Measurements from ENCODE around the gene PDCD4.

The PDCD4 gene

GRCh38 chr10:110919971-110920881, 48.5 kb downstream of the PDCD4 start:
- H3K4me3 ChIP-seq (ENCODE audit: low read depth, low read length) = peak overlapping the region; percentile 96
- H3K4me1 ChIP-seq (ENCODE audit: control insufficient read depth, insufficient read depth, low read length, unreplicated experiment) = peaks cover 19% of the 10 kb centered on the region
- no peaks in the 10 kb centered on the region for H3K27me3 ChIP-seq (ENCODE audit: insufficient read depth, low read length)
- no peaks in the 10 kb centered on the region for H3K36me3 ChIP-seq (ENCODE audit: insufficient read depth, low read length)
- peak overlapping the region; percentile 71 for H3K27ac ChIP-seq (ENCODE audit: low read depth, low read length)
- peaks cover 59% of the 10 kb centered on the region for H3K79me2 ChIP-seq (ENCODE audit: control insufficient read depth, insufficient read depth, low read length, unreplicated experiment)
- H2AFZ ChIP-seq (ENCODE audit: low read length, unreplicated experiment) = peak overlapping the region; percentile 5

- Histone ChIP-seq H3K27me3 (ENCODE audit: insufficient read depth, low read length) (no peaks in the 10 kb centered on the region), H3K79me2 (ENCODE audit: control insufficient read depth, insufficient read depth, low read length, unreplicated experiment) (peaks cover 82% of the 10 kb centered on the region), H3K27ac (ENCODE audit: low read depth, low read length) (no peak overlapping the region), H3K36me3 (ENCODE audit: insufficient read depth, low read length) (no peaks in the 10 kb centered on the region), H3K4me3 (ENCODE audit: low read depth, low read length) (no peak overlapping the region), H3K4me1 (ENCODE audit: control insufficient read depth, insufficient read depth, low read length, unreplicated experiment) (peaks cover 7% of the 10 kb centered on the region), H2AFZ (ENCODE audit: low read length, unreplicated experiment) (no peak overlapping the region)
These were observed 52.2 kb downstream of the PDCD4 start for GRCh38 chr10:110923856-110924493.

GRCh38 chr10:110927461-110927860, 55.7 kb downstream of the PDCD4 start:
- no peaks in the 10 kb centered on the region for H3K36me3 ChIP-seq (ENCODE audit: insufficient read depth, low read length)
- H3K27ac ChIP-seq (ENCODE audit: low read depth, low read length) = no peak overlapping the region
- peaks cover 7% of the 10 kb centered on the region for H3K4me1 ChIP-seq (ENCODE audit: control insufficient read depth, insufficient read depth, low read length, unreplicated experiment)
- H3K4me3 ChIP-seq (ENCODE audit: low read depth, low read length) = no peak overlapping the region
- peaks cover 85% of the 10 kb centered on the region for H3K79me2 ChIP-seq (ENCODE audit: control insufficient read depth, insufficient read depth, low read length, unreplicated experiment)
- no peak overlapping the region for H2AFZ ChIP-seq (ENCODE audit: low read length, unreplicated experiment)
- no peaks in the 10 kb centered on the region for H3K27me3 ChIP-seq (ENCODE audit: insufficient read depth, low read length)

GRCh38 chr10:110931769-110932381, 60.1 kb downstream of the PDCD4 start:
- Histone ChIP-seq H2AFZ (ENCODE audit: low read length, unreplicated experiment) (no peak overlapping the region), H3K79me2 (ENCODE audit: control insufficient read depth, insufficient read depth, low read length, unreplicated experiment) (peaks cover 87% of the 10 kb centered on the region), H3K27ac (ENCODE audit: low read depth, low read length) (no peak overlapping the region), H3K27me3 (ENCODE audit: insufficient read depth, low read length) (no peaks in the 10 kb centered on the region), H3K36me3 (ENCODE audit: insufficient read depth, low read length) (no peaks in the 10 kb centered on the region), H3K4me1 (ENCODE audit: control insufficient read depth, insufficient read depth, low read length, unreplicated experiment) (peaks cover 5% of the 10 kb centered on the region), H3K4me3 (ENCODE audit: low read depth, low read length) (no peak overlapping the region)

- H3K27me3 ChIP-seq (ENCODE audit: insufficient read depth, low read length) = no peaks in the 10 kb centered on the region
- H3K4me3 ChIP-seq (ENCODE audit: low read depth, low read length) = no peak overlapping the region
- H2AFZ ChIP-seq (ENCODE audit: low read length, unreplicated experiment) = no peak overlapping the region
- H3K36me3 ChIP-seq (ENCODE audit: insufficient read depth, low read length) = no peaks in the 10 kb centered on the region
- H3K79me2 ChIP-seq (ENCODE audit: control insufficient read depth, insufficient read depth, low read length, unreplicated experiment) = peaks cover 86% of the 10 kb centered on the region
- peaks cover 5% of the 10 kb centered on the region for H3K4me1 ChIP-seq (ENCODE audit: control insufficient read depth, insufficient read depth, low read length, unreplicated experiment)
- H3K27ac ChIP-seq (ENCODE audit: low read depth, low read length) = no peak overlapping the region
These were observed 60.9 kb downstream of the PDCD4 start for GRCh38 chr10:110932505-110933180.

GRCh38 chr10:110936757-110937156, 65.0 kb downstream of the PDCD4 start:
- no peak overlapping the region for H3K4me3 ChIP-seq (ENCODE audit: low read depth, low read length)
- peaks cover 86% of the 10 kb centered on the region for H3K79me2 ChIP-seq (ENCODE audit: control insufficient read depth, insufficient read depth, low read length, unreplicated experiment)
- no peaks in the 10 kb centered on the region for H3K36me3 ChIP-seq (ENCODE audit: insufficient read depth, low read length)
- H3K27me3 ChIP-seq (ENCODE audit: insufficient read depth, low read length) = no peaks in the 10 kb centered on the region
- H3K4me1 ChIP-seq (ENCODE audit: control insufficient read depth, insufficient read depth, low read length, unreplicated experiment) = peaks cover 5% of the 10 kb centered on the region
- H3K27ac ChIP-seq (ENCODE audit: low read depth, low read length) = no peak overlapping the region
- no peak overlapping the region for H2AFZ ChIP-seq (ENCODE audit: low read length, unreplicated experiment)

GRCh38 chr10:110939419-110939818, 67.7 kb downstream of the PDCD4 start:
- Histone ChIP-seq H3K4me1 (ENCODE audit: control insufficient read depth, insufficient read depth, low read length, unreplicated experiment) (peaks cover 22% of the 10 kb centered on the region), H3K4me3 (ENCODE audit: low read depth, low read length) (no peak overlapping the region), H3K79me2 (ENCODE audit: control insufficient read depth, insufficient read depth, low read length, unreplicated experiment) (peaks cover 88% of the 10 kb centered on the region), H3K27me3 (ENCODE audit: insufficient read depth, low read length) (no peaks in the 10 kb centered on the region), H3K27ac (ENCODE audit: low read depth, low read length) (no peak overlapping the region), H2AFZ (ENCODE audit: low read length, unreplicated experiment) (no peak overlapping the region), H3K36me3 (ENCODE audit: insufficient read depth, low read length) (peaks cover 8% of the 10 kb centered on the region)

- Histone ChIP-seq H3K79me2 (ENCODE audit: control insufficient read depth, insufficient read depth, low read length, unreplicated experiment) (peaks cover 78% of the 10 kb centered on the region), H3K36me3 (ENCODE audit: insufficient read depth, low read length) (peaks cover 13% of the 10 kb centered on the region), H3K4me1 (ENCODE audit: control insufficient read depth, insufficient read depth, low read length, unreplicated experiment) (peaks cover 42% of the 10 kb centered on the region)
These were observed 73.2 kb downstream of the PDCD4 start for GRCh38 chr10:110944792-110945396.

GRCh38 chr10:110946496-110946895, 74.8 kb downstream of the PDCD4 start:
- Histone ChIP-seq H3K4me1 (ENCODE audit: control insufficient read depth, insufficient read depth, low read length, unreplicated experiment) (peaks cover 42% of the 10 kb centered on the region), H3K79me2 (ENCODE audit: control insufficient read depth, insufficient read depth, low read length, unreplicated experiment) (peaks cover 73% of the 10 kb centered on the region), H3K27me3 (ENCODE audit: insufficient read depth, low read length) (no peaks in the 10 kb centered on the region), H3K4me3 (ENCODE audit: low read depth, low read length) (no peak overlapping the region), H3K36me3 (ENCODE audit: insufficient read depth, low read length) (peaks cover 15% of the 10 kb centered on the region), H3K27ac (ENCODE audit: low read depth, low read length) (no peak overlapping the region), H2AFZ (ENCODE audit: low read length, unreplicated experiment) (no peak overlapping the region)

More at GRCh38 chr10:110944792-110945396, 73.2 kb downstream of the PDCD4 start:
- Histone ChIP-seq H2AFZ (ENCODE audit: low read length, unreplicated experiment) (no peak overlapping the region), H3K27ac (ENCODE audit: low read depth, low read length) (peak overlapping the region; percentile 69), H3K27me3 (ENCODE audit: insufficient read depth, low read length) (no peaks in the 10 kb centered on the region), H3K4me3 (ENCODE audit: low read depth, low read length) (peak overlapping the region; percentile 54)

- H2AFZ ChIP-seq (ENCODE audit: low read length, unreplicated experiment) = no peak overlapping the region
- no peaks in the 10 kb centered on the region for H3K27me3 ChIP-seq (ENCODE audit: insufficient read depth, low read length)
- H3K79me2 ChIP-seq (ENCODE audit: control insufficient read depth, insufficient read depth, low read length, unreplicated experiment) = peaks cover 68% of the 10 kb centered on the region
- no peak overlapping the region for H3K4me3 ChIP-seq (ENCODE audit: low read depth, low read length)
- peaks cover 42% of the 10 kb centered on the region for H3K4me1 ChIP-seq (ENCODE audit: control insufficient read depth, insufficient read depth, low read length, unreplicated experiment)
- H3K36me3 ChIP-seq (ENCODE audit: insufficient read depth, low read length) = peaks cover 17% of the 10 kb centered on the region
- no peak overlapping the region for H3K27ac ChIP-seq (ENCODE audit: low read depth, low read length)
These were observed 75.4 kb downstream of the PDCD4 start for GRCh38 chr10:110947061-110947595.

Data from ACC112 (cell line).